NCI-H82 (cell line): ENCODE results near the gene SMC1A.
"Not testable (repeated sequence)": the region's sequence is repeated elsewhere in the genome, so short reads cannot be mapped to it uniquely, and the experiment has no call there.

Experiments
- DNase-seq: peaks from one replicate; lab custom pipeline; 2025; lab: John Stamatoyannopoulos, UW

SMC1A gene

DNA sequence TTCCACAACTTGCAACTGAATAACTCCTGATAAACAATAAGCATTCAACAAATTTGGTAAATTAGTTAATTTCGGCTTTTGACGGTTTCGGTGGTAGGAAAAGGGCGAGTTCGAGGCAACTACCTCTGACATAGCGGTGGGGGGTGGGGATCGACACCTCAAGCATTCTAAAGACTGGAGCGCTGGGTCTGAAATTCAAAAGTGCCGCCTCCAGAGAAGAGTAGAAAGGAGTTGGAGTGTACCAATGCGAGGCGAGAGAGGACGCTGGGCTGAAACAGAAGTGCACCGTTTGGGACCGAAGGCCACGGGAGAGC is 725 bp downstream of the SMC1A start:
- peak; percentile 65 for DNase-seq

DNA sequence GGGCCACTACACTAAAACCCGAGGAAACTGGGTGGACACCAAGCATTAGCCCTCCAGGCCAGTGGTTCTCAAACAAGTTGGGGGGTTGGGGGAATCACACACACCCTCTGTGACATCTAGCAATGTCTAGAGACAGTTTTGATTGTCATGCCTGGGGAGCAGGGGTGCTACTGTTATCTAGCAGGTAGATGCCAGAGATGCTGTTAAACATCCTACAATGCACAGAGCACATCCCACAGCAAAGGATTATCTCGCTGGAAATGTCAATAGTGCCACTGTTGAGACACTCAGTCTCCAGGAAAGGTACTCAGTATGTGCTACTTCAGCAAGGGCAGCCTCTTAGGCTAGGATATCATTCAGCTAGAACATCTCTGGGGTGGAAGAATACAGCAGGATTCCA is 1.3 kb downstream of the SMC1A start:
- peak; percentile 19 for DNase-seq

DNA sequence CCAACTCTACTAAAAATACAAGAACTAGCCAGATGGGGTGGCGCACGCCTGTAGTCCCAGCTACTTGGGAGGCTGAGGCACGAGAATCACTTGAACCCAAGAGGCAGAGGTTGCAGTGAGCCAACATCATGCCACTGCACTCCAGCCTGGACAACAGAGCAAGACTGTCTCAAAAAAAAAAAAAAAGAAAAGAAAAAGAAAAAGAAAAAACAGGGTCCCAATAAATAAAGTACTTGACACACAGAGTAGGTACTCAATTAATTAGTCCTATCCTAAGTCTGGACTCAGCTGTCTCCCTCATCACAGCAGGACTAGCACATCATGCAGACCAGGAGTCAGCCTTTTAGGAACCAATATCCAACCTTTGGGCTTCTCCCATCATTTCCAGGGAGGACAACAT is 2.1 kb downstream of the SMC1A start:
- not testable (repeated sequence) for DNase-seq

DNA sequence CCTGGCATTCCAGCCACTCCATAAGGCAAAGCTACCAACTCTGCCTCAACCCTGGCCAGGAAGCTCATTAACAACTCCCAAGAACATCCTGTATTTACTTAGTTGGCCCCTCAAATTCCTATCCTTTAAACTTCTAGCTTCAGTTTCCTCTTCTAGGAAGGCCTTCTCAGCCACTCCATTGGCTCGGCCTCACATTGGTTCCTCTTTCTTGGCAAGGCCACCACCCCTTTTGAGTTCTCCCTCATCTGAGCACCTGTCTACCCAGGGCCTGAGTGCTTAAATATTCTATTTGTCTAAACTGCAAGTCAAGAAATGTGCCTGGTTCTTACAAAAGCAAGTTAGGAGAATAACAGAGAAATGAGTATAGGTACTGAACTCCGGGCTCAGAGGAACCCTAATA is 10.0 kb downstream of the SMC1A start:
- DNase-seq = no peak

GRCh38 chrX:53403535-53403934 is 18.9 kb downstream of the SMC1A start:
- no peak for DNase-seq

DNA sequence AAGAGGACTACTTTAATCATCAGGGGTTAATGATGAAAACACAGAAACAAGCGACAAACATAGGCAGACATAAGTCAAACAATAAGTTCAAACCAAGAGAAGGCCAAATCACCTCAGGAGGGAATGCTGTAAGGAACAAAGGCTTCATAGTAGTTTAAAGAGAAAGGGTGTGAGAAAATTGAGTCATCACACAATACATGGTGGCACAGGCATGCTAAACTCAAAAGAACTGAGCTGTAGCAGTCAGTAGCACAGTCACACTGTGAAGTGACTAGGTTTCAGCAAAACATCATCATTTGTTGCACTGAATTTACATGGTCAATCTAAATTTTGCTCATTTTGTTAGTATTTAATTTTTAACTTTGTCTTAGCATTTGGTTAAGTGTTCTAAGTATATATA is 24.2 kb downstream of the SMC1A start:
- DNase-seq = no peak

DNA sequence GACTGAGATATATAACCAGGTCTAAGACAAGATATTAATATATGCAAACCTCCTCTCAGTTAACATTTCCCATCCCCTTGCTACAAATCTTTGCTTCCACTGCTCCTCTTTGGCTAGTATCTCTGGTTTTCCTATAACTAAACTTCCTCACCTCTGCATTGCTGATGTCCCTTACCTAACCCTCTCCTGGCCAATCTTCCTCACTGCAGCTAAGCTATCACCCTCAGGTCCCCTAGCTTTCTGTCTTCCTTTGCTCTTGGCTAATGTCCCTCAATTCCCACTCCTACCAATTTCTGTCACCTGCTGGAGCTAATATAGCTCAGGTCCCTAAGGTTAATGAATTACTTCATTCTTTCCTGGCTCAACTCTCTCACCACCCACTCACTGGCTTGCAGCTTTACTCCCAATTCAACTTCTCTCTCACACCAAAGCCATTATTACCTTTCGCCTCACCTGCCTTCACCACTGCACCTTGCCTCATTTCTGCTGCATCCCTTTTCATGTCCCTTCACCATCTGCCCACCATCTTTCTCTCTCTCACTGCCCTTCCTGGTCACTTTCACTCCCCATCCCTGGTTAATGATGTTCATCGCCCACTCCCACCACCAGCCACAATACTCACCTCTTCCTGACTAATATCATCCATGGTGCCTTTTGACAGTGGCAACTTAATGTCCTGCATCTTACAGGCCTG is 26.7 kb downstream of the SMC1A start:
- DNase-seq = no peak

- peak; percentile 30 for DNase-seq
Observed at GRCh38 chrX:53383376-53384076, 38.9 kb downstream of the SMC1A start.

GRCh38 chrX:53379747-53380146 is 42.7 kb downstream of the SMC1A start:
- peak; percentile 6 for DNase-seq

DNA sequence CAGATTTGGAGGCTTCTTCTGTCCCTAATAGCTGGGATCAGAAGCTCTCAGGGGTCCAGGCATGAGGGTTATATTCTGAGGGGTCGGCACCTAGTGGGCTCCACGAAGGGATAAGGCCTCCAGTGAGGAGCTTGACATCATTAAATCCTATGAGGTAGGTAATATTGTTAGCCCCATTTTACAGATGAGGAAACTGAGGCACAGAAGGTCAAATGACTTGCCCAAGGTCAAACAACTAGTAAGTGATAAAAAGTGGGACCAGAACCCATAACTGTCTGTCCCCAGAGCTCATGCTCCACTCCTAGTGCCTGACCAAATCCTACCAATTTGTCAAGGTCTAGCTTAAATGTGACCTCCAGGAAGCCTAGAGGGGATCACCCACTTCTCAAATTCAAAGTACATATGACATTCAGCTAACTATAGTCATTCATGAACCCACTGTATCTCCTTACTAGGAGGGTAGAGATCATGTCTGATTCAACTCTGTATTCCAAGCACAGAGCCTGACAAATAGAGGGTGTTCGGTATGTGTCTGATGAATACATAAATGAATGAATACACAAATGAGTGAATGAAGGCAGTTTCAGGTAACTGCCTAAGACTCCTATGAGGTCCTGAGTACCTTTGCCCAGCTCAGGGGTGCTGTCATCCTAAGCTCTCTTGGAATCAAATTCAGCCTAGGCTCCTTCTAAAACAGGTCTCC is 43.3 kb downstream of the SMC1A start:
- DNase-seq = no peak

DNA sequence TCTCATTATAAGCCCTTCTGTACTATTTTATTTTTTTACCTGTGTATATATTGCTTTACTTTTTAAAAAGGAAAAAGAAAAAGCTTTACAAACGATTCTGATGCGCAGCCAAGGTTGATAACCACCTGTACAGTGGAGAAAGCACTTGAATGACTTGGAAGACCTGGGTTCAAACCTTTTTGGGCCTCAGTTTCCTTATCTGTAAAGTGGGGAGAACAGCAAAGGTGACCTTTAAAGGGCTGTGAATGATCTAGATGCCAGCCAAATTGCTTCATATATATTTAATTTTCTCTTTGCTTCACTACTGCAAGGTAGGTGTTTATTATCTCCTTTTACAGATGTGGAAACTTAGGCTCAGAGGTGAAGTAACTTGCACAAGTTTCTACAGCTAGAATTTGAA is 45.0 kb downstream of the SMC1A start:
- DNase-seq = no peak

DNA sequence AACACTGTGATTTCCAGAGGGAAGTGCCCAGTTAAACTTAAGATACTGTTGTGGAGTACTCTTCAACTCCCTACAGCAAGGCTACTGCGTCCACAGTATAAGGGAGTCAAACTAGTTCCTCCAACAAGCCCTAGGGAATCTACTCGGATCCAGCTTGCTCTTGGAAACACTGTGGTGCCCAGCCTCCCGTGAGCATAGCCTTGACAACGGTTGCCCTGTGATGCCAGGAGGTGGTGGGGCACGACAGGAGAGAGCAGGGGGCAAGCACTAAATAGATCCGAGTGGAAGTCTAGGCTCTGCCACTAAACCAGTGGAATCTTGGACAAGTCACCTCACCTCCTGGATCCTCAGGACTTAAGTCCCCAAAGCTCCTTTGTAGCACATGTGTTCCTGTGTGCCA is 45.6 kb downstream of the SMC1A start:
- DNase-seq = peak; percentile 85

DNA sequence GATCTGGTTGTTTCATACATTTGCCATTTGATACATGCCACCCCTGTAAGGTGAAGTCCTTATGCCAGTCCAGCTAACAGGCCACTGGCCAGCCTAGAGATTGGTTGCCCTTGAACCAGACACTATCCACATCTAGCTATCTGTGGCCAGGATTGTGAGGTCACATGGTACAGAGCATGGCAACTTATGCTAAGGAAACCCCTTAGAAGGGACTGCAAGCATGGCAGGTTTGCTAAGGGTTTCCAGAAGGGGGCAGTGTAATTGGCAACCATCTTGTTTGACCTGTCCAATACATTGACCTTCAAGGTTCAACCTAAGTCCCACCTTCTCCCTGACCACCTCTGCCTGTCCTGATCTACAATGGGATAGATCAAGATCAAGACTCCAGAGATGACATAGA is 47.5 kb downstream of the SMC1A start:
- DNase-seq = no peak

DNA sequence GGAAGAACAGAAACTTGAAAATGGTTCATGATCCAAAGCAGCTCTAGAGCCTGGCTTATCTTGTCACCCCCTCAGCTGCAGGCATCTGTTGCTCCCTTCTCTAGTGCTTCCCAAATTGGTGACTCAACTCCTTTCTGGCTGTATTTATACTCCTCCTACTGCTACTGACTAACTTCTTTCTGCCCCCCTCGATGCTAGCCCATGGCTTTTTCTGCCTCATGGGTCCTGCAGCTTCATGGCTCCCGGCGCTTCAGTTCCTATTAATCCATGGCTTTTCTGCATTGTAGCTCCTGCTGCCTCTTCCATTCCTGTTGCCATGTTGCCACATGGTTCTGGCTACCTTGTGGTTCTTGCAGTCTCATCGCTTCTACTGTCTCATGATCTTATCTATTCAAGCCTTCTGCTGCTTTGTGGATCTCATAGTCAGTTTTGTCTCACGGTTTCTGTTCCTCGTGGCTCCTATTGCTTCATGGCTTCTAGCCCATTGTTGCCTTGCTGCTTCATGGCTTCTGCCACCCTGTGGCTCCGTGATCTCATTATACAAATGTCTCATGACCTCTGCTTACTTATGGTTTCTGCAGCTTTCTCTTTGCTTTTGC is 48.1 kb downstream of the SMC1A start:
- DNase-seq = peak; percentile 9

GRCh38 chrX:53373307-53373706 is 49.1 kb downstream of the SMC1A start:
- DNase-seq = no peak

GRCh38 chrX:53366454-53366853 is 56.0 kb downstream of the SMC1A start:
- DNase-seq = not testable (repeated sequence)

- DNase-seq = no peak
Observed at GRCh38 chrX:53362449-53362848, 60.0 kb downstream of the SMC1A start.

DNA sequence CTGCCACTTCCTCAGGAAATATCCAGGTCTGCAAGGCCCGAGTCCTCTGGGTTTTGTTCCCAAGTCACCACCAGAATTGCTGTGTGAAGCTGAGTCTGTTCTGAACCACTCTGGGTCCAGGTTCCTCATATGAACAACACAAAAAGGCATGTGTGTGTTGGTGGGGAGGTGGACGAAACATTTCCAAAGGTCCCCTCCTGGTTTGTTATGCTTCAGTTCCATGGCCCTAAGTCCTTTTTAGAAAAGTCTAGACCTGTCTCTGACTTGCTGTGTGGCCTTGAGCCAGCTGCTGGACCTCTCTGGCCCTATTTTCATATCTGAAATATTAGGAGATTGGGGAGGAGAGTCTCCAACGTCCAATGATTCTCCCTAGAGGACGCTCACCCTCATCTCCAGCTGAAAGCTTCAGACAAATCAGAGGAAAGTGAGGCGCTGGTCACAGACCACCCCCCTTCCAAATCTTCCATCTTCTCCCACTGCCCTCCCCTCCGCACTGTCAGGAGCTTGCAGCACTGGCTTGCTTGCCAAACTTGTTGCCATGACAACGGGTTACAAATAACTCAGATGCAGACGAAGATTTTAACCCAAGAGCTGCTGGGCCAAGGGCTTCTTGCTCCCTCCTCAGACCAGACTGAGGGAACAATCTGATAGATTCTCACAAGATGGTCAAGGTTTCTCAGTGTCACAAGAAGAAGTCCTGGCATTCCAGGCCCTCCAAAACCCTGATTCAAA is 64.5 kb downstream of the SMC1A start:
- DNase-seq = no peak

DNA sequence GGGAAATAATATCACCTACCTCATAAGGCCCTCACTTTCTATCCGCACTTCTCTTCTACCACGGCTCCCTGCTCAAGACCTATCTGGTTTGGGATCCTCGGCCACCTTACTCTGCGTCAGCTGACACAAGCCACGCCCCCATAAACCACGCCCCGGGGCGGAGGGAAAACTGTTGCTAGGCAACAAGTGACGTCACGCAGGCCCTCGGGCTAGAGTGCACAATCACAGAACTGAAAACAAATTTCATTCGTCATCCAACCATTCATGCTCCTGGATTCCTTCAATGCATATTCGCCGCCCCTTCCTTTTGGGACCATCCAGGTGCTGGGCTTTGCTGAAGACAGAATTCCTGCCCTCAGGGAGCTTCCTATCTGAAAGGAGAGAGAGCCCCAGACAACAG is 66.3 kb downstream of the SMC1A start:
- DNase-seq = peak; percentile 17

GRCh38 chrX:53354669-53355068 is 67.8 kb downstream of the SMC1A start:
- no peak for DNase-seq

DNA sequence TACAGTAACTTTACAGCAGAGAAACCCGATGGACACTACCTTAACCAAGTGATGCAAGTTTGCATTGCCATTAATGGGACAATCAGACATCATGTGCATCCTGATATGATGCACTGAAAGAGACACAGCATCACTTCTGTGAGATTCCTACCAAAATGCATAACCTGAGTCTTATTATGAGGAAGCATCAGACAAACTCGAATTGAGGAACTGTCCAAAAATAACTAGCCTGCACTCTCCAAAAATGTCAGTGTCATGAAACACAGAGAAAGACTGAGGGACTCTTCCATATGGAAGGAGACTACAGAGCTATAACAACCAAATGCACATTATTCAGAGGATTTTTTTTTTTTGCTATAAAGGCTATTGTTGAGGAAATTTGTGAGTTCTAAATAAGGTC is 74.5 kb downstream of the SMC1A start:
- no peak for DNase-seq
